ENCODE data around the gene CNPY1. TPM values are rescaled to one million over a fixed set of nuclear protein-coding genes. Genes with fewer than 3 reads are reported as not detected.
A peak's percentile ranks its signal among the peaks of the same experiment; 100 is the strongest.

The CNPY1 gene
- total RNA-seq, 2 experiments from 2014 or later: not detected

GRCh38 chr7:155489862-155490696 is 56.3 kb downstream of the CNPY1 start:
- Histone ChIP-seq H3K4me1 (ENCODE audit: insufficient read depth, low read length) (peaks cover 20% of the 10 kb centered on the region), H3K9me3 (ENCODE audit: control insufficient read depth in 1 of 2, insufficient read depth in 1 of 2, low read length in 2 of 2) (peaks cover 0 to 16% of the 10 kb centered on the region in 2 experiments), H3K36me3 (ENCODE audit: insufficient read depth, low read length) (no peaks in the 10 kb centered on the region), H3K4me3 (ENCODE audit: low read length) (peak overlapping the region; percentile 62), H3K27me3 (ENCODE audit: control insufficient read depth in 1 of 2, insufficient read depth in 2 of 2, low read length in 2 of 2) (peaks cover 6 to 9% of the 10 kb centered on the region in 2 experiments), H3K27ac (ENCODE audit: low read depth in 1 of 2, low read length in 2 of 2) (no peak overlapping the region)
- H3K27me3 Mint-ChIP-seq: peaks cover 37% of the 10 kb centered on the region
- ChIA-PET CTCF (no interaction called here), POLR2A (interaction anchor here (1.0 kb wide), 1 partner anchor 154 kb away, joined by 4 read pairs; the partner anchor contains the start of gene RBM33)
- no peaks in the 10 kb centered on the region for H3K9me3 Mint-ChIP-seq
- H3K27ac Mint-ChIP-seq: no peak overlapping the region
- ATAC-seq (ENCODE audit: poor library complexity) (no peak), DNase-seq (no peak)
- H3K36me3 Mint-ChIP-seq (ENCODE audit: low read depth): no peaks in the 10 kb centered on the region
- no peak for TF ChIP-seq CTCF (IDR thresholded peaks at IDR 0.05)
- intact Hi-C loops (cut with DNase I, micrococcal nuclease): no loop called here
- peak overlapping the region; percentile 87 for H3K4me3 Mint-ChIP-seq
- peaks cover 15% of the 10 kb centered on the region for H3K4me1 Mint-ChIP-seq (ENCODE audit: low read depth)

GRCh38 chr7:155489158-155489840 is 57.1 kb downstream of the CNPY1 start:
- Mint-ChIP-seq H3K4me1 (ENCODE audit: low read depth) (peaks cover 15% of the 10 kb centered on the region), H3K9me3 (no peaks in the 10 kb centered on the region), H3K27ac (no peak overlapping the region), H3K36me3 (ENCODE audit: low read depth) (no peaks in the 10 kb centered on the region), H3K27me3 (peaks cover 44% of the 10 kb centered on the region), H3K4me3 (peak overlapping the region; percentile 18)
- Histone ChIP-seq H3K27me3 (ENCODE audit: control insufficient read depth in 1 of 2, insufficient read depth in 2 of 2, low read length in 2 of 2) (peaks cover 6 to 9% of the 10 kb centered on the region in 2 experiments), H3K9me3 (ENCODE audit: control insufficient read depth in 1 of 2, insufficient read depth in 1 of 2, low read length in 2 of 2) (peaks cover 0 to 16% of the 10 kb centered on the region in 2 experiments), H3K4me3 (ENCODE audit: low read length) (no peak overlapping the region), H3K27ac (ENCODE audit: low read depth in 1 of 2, low read length in 2 of 2) (no peak overlapping the region), H3K4me1 (ENCODE audit: insufficient read depth, low read length) (peaks cover 20% of the 10 kb centered on the region), H3K36me3 (ENCODE audit: insufficient read depth, low read length) (no peaks in the 10 kb centered on the region)
- TF ChIP-seq CTCF (IDR thresholded peaks at IDR 0.05): no peak
- intact Hi-C loops (cut with DNase I, micrococcal nuclease): no loop called here
- ChIA-PET POLR2A (no interaction called here), CTCF (no interaction called here)
- no peak for DNase-seq
- ATAC-seq (ENCODE audit: poor library complexity): peak; percentile 64

- Mint-ChIP-seq H3K4me3 (no peak overlapping the region), H3K27ac (no peak overlapping the region), H3K27me3 (peaks cover 45% of the 10 kb centered on the region), H3K9me3 (no peaks in the 10 kb centered on the region), H3K4me1 (ENCODE audit: low read depth) (peaks cover 15% of the 10 kb centered on the region), H3K36me3 (ENCODE audit: low read depth) (no peaks in the 10 kb centered on the region)
- Histone ChIP-seq H3K27me3 (ENCODE audit: control insufficient read depth in 1 of 2, insufficient read depth in 2 of 2, low read length in 2 of 2) (peaks cover 8 to 12% of the 10 kb centered on the region in 2 experiments), H3K9me3 (ENCODE audit: control insufficient read depth in 1 of 2, insufficient read depth in 1 of 2, low read length in 2 of 2) (peaks cover 0 to 16% of the 10 kb centered on the region in 2 experiments), H3K4me1 (ENCODE audit: insufficient read depth, low read length) (peaks cover 20% of the 10 kb centered on the region), H3K27ac (ENCODE audit: low read depth in 1 of 2, low read length in 2 of 2) (no peak overlapping the region), H3K36me3 (ENCODE audit: insufficient read depth, low read length) (no peaks in the 10 kb centered on the region), H3K4me3 (ENCODE audit: low read length) (no peak overlapping the region)
- no peak for TF ChIP-seq CTCF (IDR thresholded peaks at IDR 0.05)
- no peak for DNase-seq
- CTCF ChIA-PET: no interaction called here
- POLR2A ChIA-PET: no interaction called here
- intact Hi-C loops (cut with DNase I, micrococcal nuclease): no loop called here
- no peak for ATAC-seq (ENCODE audit: poor library complexity)
Observed at GRCh38 chr7:155488483-155489127, 57.8 kb downstream of the CNPY1 start.

All from CD4-positive, alpha-beta T cell (primary cell).